Smooth muscle cell of the brain vasculature (primary cell): Measurements from ENCODE around the gene PPP5C.
"Not testable (repeated sequence)": the region's sequence is repeated elsewhere in the genome, so short reads cannot be mapped to it uniquely, and the experiment has no call there.

ENCODE experiments used
- DNase-seq: peaks from one replicate; pipeline ENCODE4 v3.0.0-alpha.2; 2012; ENCODE audit warnings: low read depth, low spot score

Gene PPP5C

DNA sequence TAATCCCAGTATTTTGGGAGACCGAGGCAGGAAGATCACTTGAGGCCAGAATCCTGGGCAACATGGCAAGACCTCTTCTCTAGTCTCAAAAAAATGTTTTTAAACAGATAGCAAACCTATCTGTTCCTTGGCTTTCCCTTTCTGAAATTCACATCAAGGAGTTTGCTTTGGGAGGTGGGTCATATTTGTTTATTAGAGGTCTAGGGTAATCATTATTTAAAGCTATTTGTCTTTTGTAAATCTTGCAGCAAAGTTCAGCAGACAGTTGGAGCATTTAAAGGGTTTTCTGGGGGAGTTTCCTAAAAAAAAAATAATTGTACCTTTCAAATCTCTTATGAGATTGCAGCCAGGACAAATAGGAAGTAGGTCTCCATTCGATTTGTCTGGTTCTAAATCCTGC is 17.5 kb downstream of the PPP5C start:
- DNase-seq = no peak

DNA sequence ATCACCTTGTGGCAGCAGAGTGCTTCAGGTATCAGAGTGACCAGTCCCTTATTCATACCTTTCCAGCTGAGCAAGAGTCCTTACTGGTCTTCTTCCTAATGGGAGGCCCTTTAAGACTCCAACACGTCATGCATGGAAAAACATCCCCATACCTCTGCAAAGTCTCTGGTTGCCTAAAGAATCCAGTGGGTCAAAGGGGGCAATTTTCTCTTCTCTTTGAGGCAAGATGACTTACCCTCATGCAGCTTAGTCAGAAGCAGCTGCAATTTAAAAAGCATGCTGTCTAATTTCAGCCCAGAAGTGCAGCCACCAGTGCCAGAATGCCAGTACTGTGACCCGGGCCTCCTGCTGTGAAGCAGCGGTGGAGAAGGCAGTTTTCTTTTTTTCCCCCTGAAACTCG is 18.7 kb downstream of the PPP5C start:
- no peak for DNase-seq

DNA sequence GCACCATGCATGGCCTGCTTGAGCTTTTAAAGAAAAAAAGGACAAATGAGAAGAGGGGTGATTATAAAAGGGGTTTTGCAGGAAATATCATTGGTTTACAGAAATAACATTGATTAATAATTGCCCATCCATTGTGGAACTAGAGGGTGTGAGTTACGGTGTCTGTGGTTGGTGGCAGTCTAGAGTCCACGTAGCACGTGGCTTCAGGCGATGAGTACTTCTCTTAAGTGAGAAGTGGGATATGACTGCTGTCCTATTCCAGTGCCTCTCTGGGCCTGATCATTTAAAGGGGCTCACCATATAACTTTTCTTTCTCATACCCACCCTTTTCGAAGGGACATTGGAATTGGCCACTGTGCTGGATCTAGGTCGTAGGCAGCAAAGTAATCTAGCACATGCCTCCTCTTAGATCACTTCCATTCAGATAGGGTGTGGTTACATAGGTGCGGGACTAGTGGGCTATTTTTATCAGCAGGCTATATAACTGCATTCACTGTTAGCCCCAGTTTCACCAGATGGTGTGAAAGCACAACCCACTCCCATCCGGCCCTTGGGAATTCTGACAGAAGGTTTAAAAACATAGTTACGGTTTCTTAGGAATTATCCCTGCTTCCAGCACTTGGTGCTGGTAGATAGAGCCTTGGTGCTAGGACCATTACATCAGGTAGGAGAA is 19.9 kb downstream of the PPP5C start:
- no peak for DNase-seq

DNA sequence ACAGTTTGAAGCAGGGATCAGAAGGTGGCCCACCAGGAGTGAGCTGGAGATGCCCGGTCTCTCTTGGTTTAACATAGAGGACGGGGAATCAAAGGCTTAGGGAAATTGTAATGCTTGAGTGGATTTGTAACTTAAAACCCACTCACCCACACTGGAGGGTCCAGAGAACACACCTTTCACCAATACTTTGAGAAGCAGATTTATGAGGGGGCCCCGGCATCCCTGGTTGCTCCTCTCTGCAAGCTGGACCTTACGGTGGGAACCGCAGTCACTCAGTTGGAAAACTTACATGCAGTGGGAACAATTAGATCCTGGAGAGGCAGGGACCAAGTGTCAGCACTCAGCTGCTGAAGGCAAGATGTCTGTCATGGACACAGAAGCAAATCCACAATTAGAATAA is 20.5 kb downstream of the PPP5C start:
- no peak for DNase-seq

DNA sequence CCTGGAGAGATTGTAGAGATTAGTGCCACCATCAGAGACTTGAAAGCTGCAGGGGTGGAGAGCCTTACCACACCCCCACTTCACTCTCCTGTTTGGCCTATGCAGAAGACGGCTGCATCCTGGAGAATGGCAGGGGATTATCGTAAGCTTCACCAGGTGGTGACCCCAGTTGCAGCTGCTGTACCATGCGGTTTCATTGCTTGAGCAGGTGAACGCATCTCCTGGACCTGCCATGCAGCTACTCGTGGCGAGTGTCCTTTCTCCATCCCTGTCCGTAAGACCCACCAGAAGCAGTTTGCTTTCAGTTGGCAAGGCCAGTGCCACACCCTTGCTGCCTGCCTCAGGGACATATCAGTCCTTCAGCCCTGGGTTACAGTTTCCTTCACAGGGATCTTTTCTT is 21.2 kb downstream of the PPP5C start:
- no peak for DNase-seq

DNA sequence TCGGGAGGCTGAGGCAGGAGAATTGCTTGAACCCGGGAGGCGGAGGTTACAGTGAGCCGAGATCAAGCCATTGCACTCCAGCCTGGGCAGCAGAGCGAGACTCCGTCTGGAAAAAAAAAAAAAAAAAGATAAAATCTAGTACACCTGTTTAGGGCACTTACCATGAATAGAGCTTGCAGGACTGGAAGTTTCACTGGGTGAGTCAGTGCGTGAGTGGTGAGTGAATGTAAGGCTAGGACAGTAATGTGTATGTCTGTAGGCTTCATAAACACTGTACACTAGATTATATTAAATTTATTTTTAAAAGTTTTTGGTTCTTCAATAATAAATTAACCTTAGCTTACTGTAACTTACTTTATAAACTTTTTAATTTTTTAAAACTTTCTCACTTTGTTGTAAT is 22.9 kb downstream of the PPP5C start:
- no peak for DNase-seq

DNA sequence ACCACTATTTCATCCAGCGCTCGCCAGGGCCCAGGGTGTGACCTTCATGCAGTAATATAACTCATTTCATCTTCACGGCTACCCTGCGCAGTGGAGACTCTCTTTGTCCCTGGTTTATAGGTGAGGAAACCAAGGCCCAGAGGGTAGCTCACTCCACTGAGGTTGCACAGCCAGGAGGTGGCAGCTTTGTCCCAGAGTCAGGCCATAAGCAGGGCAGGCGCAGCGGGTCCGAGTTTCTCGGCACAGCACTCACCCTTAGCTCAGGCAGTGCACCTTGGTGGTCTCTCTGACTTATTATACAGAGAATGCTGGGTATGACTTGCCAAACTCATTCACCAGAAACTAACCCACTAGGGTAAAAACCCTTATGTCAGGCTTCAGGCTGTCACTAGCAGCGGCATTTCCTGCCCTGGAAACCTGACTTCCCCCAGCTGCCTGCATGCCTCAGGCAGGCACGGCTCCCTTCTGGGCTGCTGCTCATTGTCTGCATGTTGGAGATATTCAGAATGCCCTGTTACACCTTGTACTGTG is 24.5 kb downstream of the PPP5C start:
- DNase-seq = no peak

DNA sequence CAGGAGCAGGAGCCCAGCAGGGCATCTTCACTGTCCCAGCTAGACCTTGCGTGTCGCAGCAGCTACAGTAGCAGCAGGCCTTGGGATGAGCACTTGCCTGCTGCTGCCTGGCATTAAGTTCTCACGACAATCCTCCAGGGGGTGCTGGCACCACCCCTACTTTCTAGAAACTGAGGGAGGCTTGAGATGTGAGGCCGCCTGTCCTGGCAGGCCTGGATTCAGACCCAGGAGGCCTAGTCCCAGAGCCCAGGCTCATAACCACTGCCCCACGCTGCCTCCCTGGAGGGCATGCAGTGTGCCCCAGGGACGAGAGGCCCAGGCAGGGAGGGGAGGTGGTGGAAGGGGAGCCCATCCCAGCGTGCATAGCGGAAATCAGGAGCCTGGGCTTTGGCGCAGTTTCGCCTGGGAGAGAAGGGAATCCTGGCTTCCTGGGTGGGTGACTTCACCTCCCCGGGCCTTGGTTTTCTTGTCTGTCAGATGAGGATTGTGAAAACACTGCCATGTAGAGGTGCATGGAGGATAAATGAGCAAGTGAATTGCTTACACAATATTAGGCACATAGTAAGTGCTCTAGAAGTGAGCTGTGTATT is 26.1 kb downstream of the PPP5C start:
- DNase-seq = no peak

DNA sequence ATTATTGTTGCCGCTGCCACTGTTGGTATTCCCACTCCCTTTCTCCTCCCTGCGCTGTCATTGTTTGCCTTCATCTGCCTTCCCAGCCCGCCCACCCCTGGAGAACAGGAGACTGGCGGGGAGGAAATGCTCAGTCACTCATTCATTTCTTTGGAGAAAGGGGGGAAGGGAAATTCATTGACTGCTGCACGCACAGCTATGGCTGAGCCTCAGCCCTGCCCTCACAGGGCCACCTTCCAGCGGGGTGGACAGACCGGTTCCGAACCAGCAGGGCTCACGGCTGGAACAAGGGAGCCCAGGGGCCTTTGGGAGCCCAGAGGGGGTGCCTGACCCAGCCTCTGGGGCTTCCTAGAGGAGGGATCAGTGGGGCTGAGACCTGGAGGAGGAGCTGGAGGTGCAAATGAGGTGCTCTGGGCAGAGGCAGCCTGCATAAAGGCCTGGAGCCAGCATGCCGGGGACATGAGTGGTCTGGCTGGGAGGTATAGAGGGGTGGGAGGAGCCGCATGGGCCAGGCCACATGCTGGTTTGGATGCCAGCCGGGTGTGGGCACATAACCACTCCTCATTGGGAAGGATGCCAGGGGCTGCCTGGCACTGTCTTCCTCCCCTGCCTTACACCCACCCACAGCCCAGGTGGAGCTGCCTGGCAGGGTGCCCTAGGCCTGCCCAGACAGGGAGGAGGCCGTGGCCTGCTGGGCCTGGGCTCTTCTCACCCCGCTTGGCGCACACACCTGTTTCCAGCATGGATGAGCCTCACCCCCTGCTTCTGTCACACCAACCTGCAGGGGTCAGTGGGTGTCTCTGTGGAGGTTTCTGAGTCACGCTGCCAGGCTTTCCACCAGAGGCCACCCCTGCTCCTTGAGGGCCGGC is 26.8 kb downstream of the PPP5C start:
- no peak for DNase-seq

DNA sequence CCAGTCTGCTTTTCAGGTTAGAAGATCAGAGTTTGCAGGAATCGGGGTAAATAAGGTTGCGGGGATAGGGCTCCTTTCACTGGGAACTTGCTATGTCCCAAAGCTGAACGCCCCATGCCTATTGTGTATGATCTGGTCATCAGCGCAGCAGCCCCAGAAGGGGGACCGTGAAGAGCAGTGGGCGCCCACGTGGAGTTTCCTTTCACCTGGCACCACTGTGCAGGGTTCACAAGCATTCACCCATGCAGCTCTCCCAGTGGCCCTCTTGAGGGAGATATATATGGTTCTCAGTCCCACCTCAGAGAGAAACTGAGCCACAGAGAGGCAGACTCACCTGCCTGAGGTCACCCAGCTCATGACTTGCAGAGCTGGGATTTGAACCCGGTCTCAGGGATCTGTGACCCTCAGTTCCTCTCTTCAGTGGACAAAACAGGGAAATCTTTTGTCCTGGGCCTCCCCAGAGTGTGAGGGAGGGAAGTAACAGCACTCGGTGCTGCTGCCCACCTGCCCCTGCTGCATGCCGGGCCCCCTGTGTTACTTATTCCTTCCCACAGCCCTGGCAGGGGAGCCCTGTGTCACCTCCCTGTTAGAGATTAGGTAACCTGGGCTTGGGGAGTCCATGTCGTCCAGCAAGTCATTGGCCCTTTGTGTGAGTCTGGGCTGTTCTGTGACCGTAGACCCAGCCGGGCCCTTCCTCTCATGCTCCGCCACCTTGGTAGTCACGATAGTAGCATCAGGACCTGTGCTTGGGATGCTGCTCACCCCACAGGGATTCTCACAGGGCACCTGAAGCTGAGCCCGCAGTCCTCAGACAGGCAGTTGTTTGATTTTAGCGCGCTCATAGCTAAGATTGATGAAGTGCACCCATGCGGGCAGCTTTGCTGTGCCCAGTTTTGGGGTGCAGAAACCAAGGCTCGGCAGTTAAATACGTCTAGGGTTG is 27.9 kb downstream of the PPP5C start:
- DNase-seq = no peak

DNA sequence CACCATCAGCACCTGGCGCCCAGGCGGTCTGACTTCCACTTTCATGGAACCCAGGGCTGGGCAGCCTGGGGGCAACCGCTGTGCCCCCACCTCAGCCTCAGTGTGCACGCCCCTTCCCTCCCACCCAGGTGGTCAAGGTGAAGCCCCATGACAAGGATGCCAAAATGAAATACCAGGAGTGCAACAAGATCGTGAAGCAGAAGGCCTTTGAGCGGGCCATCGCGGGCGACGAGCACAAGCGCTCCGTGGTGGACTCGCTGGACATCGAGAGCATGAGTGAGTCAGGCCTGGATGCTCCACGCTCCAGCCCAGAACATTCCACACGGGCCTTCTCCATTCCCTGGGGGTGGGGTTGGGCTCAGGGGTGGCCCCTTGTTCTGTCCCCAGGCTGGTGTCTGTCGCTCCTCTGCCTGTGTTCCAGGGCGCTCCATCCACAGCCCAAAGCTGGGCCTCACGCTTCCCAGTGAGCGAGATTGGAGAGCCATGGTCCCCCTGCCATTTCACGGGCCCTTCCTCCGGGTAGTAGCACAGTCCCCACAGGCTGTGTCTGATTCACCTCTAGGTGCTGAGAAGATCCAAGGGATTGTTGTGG is 28.7 kb downstream of the PPP5C start:
- not testable (repeated sequence) for DNase-seq

DNA sequence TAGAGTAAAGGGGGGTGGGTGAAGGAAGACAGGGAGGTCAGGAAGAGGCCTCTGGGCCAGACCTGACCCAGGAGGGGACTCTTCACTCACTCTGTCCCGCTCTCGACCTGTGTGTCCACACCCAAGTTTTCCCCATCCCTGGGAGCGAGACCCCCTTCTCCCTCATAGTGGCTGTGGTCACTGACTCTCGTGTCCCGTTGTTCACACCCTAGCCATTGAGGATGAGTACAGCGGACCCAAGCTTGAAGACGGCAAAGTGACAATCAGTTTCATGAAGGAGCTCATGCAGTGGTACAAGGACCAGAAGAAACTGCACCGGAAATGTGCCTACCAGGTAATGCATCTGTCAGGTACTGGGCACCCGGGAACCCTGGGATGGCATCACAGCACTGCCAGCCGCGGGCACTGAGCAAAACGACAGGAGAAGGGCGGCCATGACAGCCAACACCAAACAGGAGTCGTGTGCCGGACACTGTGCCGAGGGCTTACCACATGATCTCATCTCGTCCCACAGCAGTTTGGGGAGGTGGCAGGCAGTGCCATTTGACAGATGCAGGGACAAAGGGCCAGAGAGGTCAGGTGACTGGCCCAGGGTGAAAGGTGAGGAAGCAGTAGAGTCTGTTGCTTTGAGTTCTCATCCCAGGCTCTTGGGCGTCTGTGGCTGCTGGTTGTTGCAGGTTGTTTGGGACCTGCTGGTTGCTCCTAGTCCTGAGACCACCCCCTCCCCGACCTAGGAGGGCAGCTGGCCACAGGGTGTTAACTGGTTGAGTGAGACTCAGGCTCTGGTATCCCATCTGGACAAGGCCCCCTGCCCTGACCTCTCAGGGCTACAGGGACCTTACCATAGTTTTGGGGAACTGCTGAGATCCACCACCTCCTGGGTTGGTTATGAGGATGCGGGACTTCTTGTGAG is 29.6 kb downstream of the PPP5C start:
- DNase-seq = no peak

DNA sequence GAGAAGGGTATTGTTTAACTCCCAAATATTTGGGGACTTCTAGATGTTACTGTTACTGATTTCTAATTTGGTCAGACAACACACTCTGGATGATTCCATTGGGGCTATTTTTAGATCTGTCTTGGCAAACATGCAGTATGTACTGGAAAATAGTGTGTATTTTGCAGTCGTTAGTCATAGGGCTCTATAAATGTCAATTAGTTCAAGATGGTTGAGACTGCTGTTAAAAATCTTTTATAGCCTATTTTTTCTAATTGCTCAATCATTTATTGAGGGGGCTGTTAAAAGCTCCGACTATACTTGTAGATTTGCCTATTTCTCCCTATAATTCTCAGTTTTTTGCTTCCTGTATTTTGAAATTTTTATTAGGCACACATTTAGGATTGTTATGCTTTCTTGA is 31.4 kb downstream of the PPP5C start:
- no peak for DNase-seq

DNA sequence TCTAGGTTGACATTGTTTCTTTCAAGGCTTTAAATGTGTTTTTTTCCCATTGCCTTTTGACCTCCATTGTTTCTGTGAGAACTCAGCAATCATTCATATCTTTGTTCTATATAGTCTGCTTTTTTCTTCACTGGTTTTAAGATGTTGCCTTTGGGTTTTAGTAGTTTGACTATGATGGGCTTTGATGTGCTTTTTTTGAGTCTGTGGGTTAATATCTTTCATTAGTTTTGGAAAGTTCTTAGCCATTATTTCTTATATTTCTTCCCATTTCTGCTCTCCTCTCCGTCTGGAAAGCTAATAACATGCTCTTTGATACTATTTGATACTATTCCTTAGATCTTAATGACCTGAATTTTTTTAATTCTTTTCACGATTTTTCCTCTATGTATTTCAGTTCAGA is 33.8 kb downstream of the PPP5C start:
- no peak for DNase-seq

DNA sequence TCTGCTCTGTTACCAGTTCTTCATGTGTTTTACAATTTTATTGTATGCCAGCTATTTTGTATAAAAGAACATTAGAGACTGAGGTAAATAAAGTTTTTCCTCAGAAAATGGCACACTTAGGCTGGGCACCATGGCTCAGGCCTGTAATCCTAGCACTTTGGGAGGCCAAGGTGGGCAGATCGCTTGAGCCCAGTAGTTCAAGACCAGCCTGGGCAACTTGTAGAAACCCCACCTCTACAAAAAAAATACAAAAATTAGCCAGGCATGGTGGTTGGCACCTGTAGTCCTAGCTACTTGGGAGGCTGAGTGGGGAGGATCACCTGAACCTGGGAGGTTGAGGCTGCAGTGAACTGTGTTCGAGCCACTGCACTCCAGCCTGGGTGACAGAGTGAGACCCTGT is 34.5 kb downstream of the PPP5C start:
- no peak for DNase-seq

DNA sequence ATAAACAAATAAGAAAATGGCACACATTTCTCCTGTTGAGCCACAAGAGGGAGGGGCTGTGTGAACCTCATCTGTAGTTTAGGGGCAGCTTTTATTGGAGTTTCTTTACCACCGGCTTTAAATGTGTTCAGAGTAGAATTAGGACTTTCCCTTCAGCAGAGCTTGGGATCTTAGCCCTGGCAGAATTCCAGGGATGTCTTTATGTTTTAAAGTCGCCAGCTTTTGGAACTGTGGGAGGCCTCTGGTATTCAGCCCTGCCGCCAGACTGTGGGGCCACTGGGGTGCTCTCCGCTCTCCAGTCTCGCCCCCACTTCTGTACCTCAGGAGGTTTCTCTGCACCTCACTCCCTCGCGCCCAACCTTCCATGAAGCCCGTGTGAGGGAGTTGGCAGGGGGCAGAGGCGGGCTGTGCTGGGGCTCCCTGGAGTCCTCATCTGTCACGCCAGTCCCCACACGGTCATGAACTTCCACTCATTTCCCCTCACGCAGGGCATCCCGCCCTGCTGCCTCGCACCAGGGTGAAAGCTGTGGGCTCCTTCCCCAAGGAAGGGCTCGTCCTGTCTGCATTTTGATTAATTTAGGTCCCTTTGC is 35.0 kb downstream of the PPP5C start:
- DNase-seq = no peak

DNA sequence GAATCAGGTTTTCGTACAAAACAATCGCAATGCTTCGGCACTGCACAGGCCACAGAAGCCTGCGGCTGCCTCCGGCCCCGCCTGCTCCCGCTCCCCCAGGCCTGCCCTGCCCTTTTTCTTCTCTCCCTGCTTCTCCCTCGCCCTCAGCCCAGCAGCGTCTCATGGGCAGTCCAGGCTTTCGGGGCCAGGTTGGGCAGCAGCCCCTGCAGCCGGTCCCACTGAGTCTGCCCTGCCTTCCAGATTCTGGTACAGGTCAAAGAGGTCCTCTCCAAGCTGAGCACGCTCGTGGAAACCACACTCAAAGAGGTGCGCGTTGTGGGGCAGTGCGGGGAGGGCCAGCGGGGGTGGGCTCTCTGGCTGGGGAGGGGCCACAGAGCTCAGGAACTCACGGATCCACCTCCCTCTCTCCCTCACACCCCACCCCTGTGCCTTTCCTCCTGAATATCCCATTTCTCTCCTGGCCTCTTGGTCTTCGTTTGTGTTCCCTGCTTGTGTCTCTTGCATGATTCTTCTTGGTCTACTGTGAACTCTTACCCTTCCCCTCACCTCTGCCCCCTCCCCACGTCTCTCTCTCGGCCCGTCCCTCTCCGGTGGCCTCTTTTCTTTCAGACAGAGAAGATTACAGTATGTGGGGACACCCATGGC is 36.4 kb downstream of the PPP5C start:
- no peak for DNase-seq

DNA sequence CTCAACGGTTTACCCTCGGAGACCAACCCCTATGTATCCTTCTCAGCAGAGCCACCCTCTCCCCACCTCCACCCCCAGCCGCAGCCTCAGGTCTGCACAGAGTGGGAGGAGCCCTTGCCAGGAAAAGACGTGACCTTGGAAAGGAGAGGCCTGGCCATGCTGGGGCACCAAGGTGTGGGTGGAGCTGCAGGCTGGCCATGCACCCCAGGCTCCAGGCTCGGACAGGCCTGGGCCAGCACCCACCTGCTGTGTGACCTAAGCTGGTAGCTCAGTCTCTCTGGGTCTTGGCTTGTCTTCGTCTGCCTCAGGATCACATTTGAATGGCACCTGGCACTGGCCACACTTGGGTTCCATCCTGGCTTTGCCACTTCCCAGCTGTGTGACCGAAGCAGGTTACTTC is 37.0 kb downstream of the PPP5C start:
- no peak for DNase-seq

DNA sequence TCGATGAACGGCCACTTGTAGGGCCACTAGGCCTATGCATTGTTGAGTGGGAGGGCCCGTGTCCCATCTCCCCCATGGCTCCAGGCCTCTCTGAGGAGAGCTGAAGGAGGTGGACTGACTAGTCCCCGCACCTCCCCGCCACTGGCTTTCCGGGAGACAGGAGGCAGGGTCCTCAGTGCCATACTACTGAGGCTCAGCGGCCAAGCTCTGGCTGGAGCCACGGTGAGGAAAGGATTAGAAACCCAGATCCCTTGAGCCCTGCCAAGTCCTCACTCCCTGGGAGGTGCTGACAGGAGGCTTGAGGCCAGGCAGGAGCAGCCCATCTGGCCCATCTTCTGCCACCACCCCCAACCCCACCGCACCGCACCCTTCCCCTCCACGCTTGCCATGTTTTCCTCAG is 37.5 kb downstream of the PPP5C start:
- DNase-seq = no peak
